ENCODE data around the gene NPAS2.

Gene NPAS2

GRCh38 chr2:100948942-100949811, 129.2 kb downstream of the NPAS2 start:
- no peak for DNase-seq

- no peak for DNase-seq
These were observed 132.6 kb downstream of the NPAS2 start for GRCh38 chr2:100952512-100952911.

DNA sequence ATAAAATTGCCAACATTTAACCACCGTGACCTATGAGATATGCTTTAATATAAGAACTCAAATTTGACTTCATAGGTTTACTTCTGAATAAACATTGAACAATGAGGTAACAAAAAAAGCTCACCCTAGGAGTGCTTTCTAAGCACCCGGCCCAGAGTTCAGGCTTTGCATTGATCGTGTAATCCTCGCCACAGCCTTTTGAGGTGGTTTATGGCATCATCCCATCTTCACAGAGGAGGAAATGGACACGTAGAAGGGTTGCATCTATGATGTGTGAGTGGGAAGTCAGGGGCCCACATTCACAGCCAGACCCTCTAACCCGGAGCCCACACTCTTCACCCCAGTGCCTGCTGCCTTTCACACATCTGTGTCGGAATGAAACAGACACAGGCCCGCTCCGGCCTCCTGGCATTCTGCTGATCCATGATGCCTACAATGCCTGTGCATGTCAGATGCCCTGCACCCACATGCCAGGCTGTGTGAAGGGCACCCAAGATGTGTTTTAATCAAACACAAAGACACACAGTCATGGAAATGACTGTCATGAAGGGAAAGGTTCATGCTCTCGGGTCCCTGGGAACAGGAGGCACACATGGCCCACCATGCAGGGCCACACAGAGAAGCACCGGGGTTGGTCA, 133.6 kb downstream of the NPAS2 start:
- DNase-seq: no peak

GRCh38 chr2:100954044-100954420, 134.1 kb downstream of the NPAS2 start:
- no peak for DNase-seq

GRCh38 chr2:100955226-100955625, 135.3 kb downstream of the NPAS2 start:
- no peak for DNase-seq

- no peak for DNase-seq
These were observed 136.1 kb downstream of the NPAS2 start for GRCh38 chr2:100956081-100956480.

- no peak for DNase-seq
These were observed 138.2 kb downstream of the NPAS2 start for GRCh38 chr2:100957996-100958653.

DNA sequence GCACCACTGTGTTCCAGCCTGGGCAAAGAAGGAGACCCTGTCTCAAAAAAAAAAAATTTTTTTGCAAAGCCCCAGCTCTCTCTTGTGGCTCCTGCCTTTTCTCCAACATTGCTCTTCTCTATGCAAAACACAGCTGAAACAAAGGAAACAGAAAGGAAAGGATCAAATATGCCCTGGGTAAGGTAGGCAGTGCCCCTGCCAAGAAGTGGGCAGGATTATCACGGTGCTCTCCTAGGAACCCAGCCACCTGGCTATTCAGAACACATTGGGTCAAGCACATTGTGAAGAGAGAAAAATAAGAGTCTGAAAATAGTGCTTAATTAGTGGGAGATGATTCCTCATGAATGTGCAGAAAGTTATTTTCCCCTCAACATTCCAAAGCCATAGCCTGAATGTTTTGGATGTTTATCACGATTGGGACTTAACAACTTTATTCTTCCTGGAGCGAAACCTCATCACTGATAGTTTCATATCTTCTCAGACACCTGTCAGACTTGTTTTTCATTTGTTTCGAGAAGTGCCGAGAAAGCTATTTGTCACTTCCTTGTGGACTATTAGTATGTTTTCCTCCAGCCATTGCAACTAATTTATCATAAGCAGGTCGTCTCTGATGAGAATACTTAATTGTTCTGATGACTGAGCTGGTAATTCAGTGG, 139.4 kb downstream of the NPAS2 start:
- no peak for DNase-seq

GRCh38 chr2:100960688-100961087, 140.7 kb downstream of the NPAS2 start:
- no peak for DNase-seq

- no peak for DNase-seq
These were observed 142.6 kb downstream of the NPAS2 start for GRCh38 chr2:100962366-100963025.

GRCh38 chr2:100963026-100963375, 143.1 kb downstream of the NPAS2 start:
- no peak for DNase-seq

GRCh38 chr2:100964222-100964621, 144.3 kb downstream of the NPAS2 start:
- no peak for DNase-seq

- no peak for DNase-seq
These were observed 144.8 kb downstream of the NPAS2 start for GRCh38 chr2:100964681-100965169.

GRCh38 chr2:100965596-100965995, 145.7 kb downstream of the NPAS2 start:
- DNase-seq: no peak

- DNase-seq: no peak
These were observed 147.8 kb downstream of the NPAS2 start for GRCh38 chr2:100967716-100968115.

DNA sequence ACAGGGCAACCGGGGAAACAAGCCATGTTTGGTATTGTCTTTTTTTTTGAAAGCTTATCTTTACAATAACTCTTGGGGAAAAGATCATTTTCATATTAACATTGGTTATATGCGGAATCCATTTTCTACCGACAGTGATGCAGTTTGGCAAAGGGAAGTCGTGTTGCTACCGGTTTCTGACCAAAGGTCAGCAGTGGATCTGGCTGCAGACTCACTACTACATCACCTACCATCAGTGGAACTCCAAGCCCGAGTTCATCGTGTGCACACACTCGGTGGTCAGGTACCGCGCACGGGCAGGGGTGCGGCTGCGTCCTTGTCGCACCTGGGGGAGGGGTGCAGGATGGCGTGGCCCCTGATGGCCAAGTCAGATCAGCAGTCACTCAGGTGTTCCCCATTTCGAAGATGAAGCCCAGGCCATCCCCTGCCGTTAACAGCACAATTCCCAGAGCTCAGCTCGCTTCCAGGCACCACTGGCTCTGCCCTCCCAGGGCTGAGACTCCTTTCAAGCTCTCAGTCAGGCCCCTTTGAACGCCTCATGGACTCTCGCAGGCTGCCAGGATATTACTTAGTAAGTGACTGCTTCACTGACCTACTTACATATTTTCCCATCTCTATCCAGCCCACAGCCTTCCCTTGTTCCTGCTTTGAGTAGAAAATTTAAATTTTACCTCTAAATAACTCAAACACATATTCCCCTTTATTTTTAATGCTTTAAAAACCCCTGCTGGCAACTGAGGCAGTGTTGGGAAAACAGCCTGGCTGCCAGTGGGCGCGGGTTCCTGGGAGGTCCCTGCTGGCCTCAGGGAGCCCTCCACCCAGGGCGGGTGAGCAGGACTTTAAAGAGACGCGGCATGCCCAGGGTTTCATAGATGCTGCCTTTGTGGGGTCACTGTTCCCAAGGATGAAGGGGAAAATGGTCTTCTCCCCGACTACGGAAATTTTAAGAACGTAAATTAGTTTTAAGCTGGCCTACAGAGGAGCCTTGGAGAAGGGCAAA, 148.5 kb downstream of the NPAS2 start:
- DNase-seq: no peak

- DNase-seq: no peak
These were observed 150.1 kb downstream of the NPAS2 start for GRCh38 chr2:100969998-100970397.

DNA sequence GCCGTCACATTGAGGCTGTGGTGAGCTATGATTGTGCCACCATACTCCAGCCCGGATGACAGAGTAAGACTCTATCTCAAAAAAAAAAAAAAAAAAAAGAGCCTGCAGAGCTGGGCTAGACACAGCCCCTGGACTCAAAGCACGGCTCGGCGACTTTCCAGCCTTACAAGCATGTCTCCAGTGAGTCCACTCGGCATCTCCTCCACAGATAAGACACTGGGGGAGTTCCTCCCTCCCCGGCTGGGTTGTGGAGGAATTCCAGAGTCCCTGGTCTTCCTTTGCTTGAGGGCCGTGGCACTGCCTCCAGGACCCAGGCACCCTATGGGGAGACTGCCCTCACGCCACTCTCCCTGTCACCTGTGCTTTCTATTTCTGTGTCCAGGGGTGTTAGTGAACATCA, 151.3 kb downstream of the NPAS2 start:
- no peak for DNase-seq

DNA sequence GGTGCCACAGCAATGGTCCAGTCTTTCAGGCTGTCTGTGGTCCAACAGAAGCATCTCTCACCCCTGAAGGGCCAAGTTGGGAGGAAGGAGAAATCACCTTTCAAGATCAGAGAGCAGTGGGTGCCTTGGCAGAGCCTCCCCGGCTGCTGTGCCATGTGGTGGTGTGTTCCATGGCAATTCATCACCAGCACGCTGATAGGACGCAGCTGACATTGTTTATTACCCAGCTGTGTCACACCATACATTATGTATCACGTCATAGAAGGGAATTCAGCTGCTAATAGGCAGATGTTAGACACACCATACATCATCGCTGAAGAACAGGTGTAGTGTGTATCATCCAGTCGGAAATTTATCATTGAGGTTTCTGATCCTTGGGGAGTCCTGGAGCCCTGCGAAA, 152.5 kb downstream of the NPAS2 start:
- DNase-seq: no peak

DNA sequence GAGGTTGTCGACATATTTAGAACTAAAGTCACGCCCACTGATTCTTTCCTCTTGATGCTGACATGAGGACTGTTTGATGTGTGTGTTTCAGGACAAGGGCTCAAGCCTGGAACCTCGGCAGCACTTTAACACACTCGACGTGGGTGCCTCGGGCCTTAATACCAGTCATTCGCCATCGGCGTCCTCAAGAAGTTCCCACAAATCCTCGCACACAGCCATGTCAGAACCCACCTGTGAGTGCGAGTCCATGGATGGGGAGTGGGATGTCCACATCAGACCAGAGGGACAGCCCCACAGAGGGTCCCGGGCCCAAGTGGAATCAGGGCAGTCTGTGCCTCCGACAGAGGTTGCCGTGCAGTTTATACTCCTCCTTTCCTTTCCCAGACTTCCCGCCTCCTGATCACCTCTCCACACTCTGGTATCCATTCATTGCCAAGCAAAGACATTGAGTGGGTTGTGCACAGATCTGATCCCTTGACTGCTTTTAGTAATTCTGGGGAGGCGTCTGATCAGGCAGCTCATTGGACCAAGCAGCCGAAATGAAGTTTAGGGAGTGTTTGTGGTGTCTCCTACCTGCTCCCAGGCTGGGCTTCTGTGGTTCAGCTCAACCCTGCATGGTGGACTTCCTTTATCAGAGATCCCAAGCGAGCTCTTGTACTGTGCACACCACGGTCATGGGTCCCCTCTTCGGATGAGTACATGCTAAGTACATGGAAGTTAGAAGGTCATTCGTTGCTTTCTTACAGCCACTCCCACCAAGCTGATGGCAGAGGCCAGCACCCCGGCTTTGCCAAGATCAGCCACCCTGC, 155.0 kb downstream of the NPAS2 start:
- no peak for DNase-seq

DNA sequence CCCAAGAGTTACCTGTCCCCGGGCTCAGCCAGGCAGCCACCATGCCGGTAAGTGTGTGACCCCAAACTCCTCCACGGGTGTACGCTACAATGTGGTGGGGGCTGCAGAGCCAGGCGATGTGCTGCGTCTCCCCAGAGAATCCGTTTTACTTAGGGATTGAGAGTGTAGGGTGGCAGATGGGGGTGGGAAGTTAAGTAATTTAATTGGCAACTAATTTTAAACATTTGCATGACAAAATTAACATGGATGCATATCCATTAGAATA, 155.5 kb downstream of the NPAS2 start:
- DNase-seq: no peak
